GM23248 (cell line): ENCODE data around the gene CREBBP. TPM values are rescaled to one million over a fixed set of nuclear protein-coding genes. Genes with fewer than 3 reads are reported as not detected.

Experiments
- DNase-seq: peaks from one replicate; pipeline ENCODE4 v3.0.0-alpha.2; 2015
- H2AFZ ChIP-seq: fragments of 200-600 bp; sonication (generic); 2 replicates; pipeline ENCODE4 v1.6.1; 2016; ENCODE audit warnings: antibody characterized with exemption
- H3F3A ChIP-seq: fragments of 200-600 bp; sonication (generic); 2 replicates; pipeline ENCODE4 v1.6.1; 2016; ENCODE audit warnings: mild to moderate bottlenecking, antibody characterized with exemption, mixed run types; ENCODE audit not compliant: insufficient read depth
- H3K27ac ChIP-seq: fragments of 200-600 bp; sonication (generic); 2 replicates; pipeline ENCODE4 v1.5.1; 2016; ENCODE audit warnings: mild to moderate bottlenecking
- H3K27me3 ChIP-seq: fragments of 200-600 bp; sonication (generic); replicated peaks from 2 replicates; pipeline ENCODE4 v1.6.1; 2016; ENCODE audit warnings: mild to moderate bottlenecking; ENCODE audit not compliant: insufficient read depth
- H3K36me3 ChIP-seq: fragments of 200-600 bp; sonication (generic); 2 replicates; pipeline ENCODE4 v1.6.1; 2016; ENCODE audit warnings: low read depth, mild to moderate bottlenecking
- H3K4me1 ChIP-seq: fragments of 200-600 bp; sonication (generic); 2 replicates; pipeline ENCODE4 v1.6.1; 2016; ENCODE audit warnings: mild to moderate bottlenecking; ENCODE audit not compliant: insufficient read depth
- H3K4me2 ChIP-seq: fragments of 200-600 bp; sonication (generic); one replicate; pipeline ENCODE4 v1.6.1; 2016; ENCODE audit warnings: mild to moderate bottlenecking; ENCODE audit not compliant: unreplicated experiment
- H3K4me3 ChIP-seq: fragments of 200-600 bp; sonication (generic); 2 replicates; pipeline ENCODE4 v1.5.1; 2016; ENCODE audit warnings: mild to moderate bottlenecking
- H3K79me2 ChIP-seq: fragments of 200-600 bp; sonication (generic); 2 replicates; pipeline ENCODE4 v1.6.1; 2016; ENCODE audit warnings: mild to moderate bottlenecking; ENCODE audit not compliant: insufficient read depth
- H3K9ac ChIP-seq: fragments of 200-600 bp; sonication (generic); 2 replicates; pipeline ENCODE4 v1.6.1; 2016; ENCODE audit warnings: mild to moderate bottlenecking
- H3K9me2 ChIP-seq: fragments of 200-600 bp; sonication (generic); 2 replicates; pipeline ENCODE4 v1.6.1; 2016; ENCODE audit warnings: mixed run types, mild to moderate bottlenecking, moderate library complexity; ENCODE audit not compliant: insufficient read depth
- H3K9me3 ChIP-seq: fragments of 200-600 bp; sonication (generic); one replicate; pipeline ENCODE4 v1.6.1; 2017; ENCODE audit warnings: low read depth
- H4K20me1 ChIP-seq: fragments of 200-600 bp; sonication (generic); 2 replicates; pipeline ENCODE4 v1.6.0; 2016; ENCODE audit not compliant: insufficient read depth
- EZH2 ChIP-seq: fragments of 200-600 bp; sonication (generic); IDR thresholded peaks from 2 replicates; pipeline ENCODE4 v1.6.1; 2018; ENCODE audit warnings: antibody characterized with exemption, mild to moderate bottlenecking; ENCODE audit not compliant: insufficient read depth, poor library complexity, severe bottlenecking
- EZH2phosphoT487 ChIP-seq: fragments of 200-600 bp; sonication (generic); IDR thresholded peaks from 2 replicates; pipeline ENCODE4 v1.6.1; 2018; ENCODE audit warnings: antibody characterized with exemption, moderate library complexity, mild to moderate bottlenecking, low read depth; ENCODE audit not compliant: insufficient read depth
- WGBS, 2 experiments: methylation state at CpG; one replicate each; pipeline ENCODE4 v1.1.6; 2015 to 2017; ENCODE audit warnings: low lambda C conversion rate in 2 of 2, low coverage in 1 of 2; ENCODE audit errors: missing lambda C conversion rate in 2 of 2; 5-methylcytosine and 5-hydroxymethylcytosine counted together
- in situ Hi-C: fragments of 300-500 bp; cut with MboI; formaldehyde crosslinking; loops from 2 replicates; pipeline ENCODE4 v1.15.0; 2020
- polyA plus RNA-seq: library from polyadenylated mRNA; unstranded; fragments of >200 nt; fragmentation: Nextera tagmentation; extraction: Ambion mirVana; gene quantifications from 2 replicates; pipeline ENCODE4 v1.2.1, GENCODE V29; 2016
- total RNA-seq: library from RNA; depleted of rRNA; stranded (reverse); fragments of >200 nt; shearing (Covaris generic); gene quantifications from 2 replicates; pipeline ENCODE4 v1.2.3, GENCODE V29; 2014

Gene CREBBP
- total and polyA plus RNA-seq, 2 experiments from 2014 or later = 11.7 to 11.9 TPM

DNA sequence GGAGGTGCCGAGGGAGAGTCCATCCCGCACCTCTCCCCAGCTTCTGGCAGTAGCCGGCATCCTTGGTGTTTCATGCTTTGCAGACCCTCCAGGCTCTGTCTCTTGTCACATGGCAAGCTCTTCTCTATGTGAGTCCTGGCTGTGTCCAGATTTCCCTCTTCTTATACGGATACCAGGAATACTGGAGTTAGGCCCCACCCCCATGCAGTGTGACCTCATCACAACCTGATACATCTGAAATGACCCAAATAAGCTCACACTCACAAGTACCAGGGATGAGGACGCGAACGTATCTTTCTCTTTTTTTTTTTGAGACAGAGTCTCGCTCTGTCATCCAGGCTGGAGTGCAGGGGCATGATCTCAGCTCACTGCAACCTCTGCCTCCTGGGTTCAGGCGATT is 186.5 kb downstream of the CREBBP start:
- H3K4me2 ChIP-seq = no peak overlapping the region
- H3K27ac ChIP-seq = no peak overlapping the region
- H3K36me3 ChIP-seq = no peaks in the 10 kb centered on the region
- no peak for DNase-seq
- H3K9me2 ChIP-seq = no peaks in the 10 kb centered on the region
- no peaks in the 10 kb centered on the region for H3K9me3 ChIP-seq
- H3F3A ChIP-seq = 0 out of 2 replicates have a peak, but pooled peaks cover 13% of the 10 kb centered on the region
- H3K9ac ChIP-seq = no peak overlapping the region
- H2AFZ ChIP-seq = no peak overlapping the region
- no peaks in the 10 kb centered on the region for H3K27me3 ChIP-seq
- H4K20me1 ChIP-seq = no peaks in the 10 kb centered on the region
- TF ChIP-seq EZH2 (no peak), EZH2phosphoT487 (no peak)
- WGBS, 2 experiments = 86 to 91% methylated on average over 9 of the region's 9 CpGs
- H3K79me2 ChIP-seq = peaks cover 43% of the 10 kb centered on the region
- H3K4me1 ChIP-seq = peaks cover 14% of the 10 kb centered on the region
- in situ Hi-C loops = no loop called here
- H3K4me3 ChIP-seq = no peak overlapping the region

GRCh38 chr16:3691761-3692160 is 188.8 kb downstream of the CREBBP start:
- Histone ChIP-seq H3K4me3 (no peak overlapping the region), H4K20me1 (no peaks in the 10 kb centered on the region), H3K36me3 (peaks cover 11% of the 10 kb centered on the region; the same call in 1 of the 2 replicates), H3K9ac (peak overlapping the region; percentile 80), H3K27me3 (no peaks in the 10 kb centered on the region), H3K4me1 (peaks cover 14% of the 10 kb centered on the region), H3F3A (0 out of 2 replicates have a peak, but pooled peaks cover 8% of the 10 kb centered on the region), H3K79me2 (peaks cover 24% of the 10 kb centered on the region; the same call in 1 of the 2 replicates), H3K27ac (peak overlapping the region; percentile 70; the same call in 1 of the 2 replicates), H3K9me2 (no peaks in the 10 kb centered on the region), H3K9me3 (no peaks in the 10 kb centered on the region), H3K4me2 (no peak overlapping the region), H2AFZ (peak overlapping the region; percentile 93)
- peak; percentile 13 for DNase-seq
- TF ChIP-seq EZH2 = no peak
- TF ChIP-seq EZH2phosphoT487 = no peak
- in situ Hi-C loops = no loop called here
- 50 to 51% methylated on average over 11 to 12 of the region's 12 CpGs for WGBS, 2 experiments

- Histone ChIP-seq H2AFZ (peak overlapping the region; percentile 93), H3K9me3 (no peaks in the 10 kb centered on the region), H3K36me3 (peaks cover 11% of the 10 kb centered on the region; the same call in 1 of the 2 replicates), H3K79me2 (peaks cover 22% of the 10 kb centered on the region; the same call in 1 of the 2 replicates), H3K9ac (peak overlapping the region; percentile 80), H3K4me2 (peak overlapping the region; percentile 99), H3K4me3 (peak overlapping the region; percentile 68), H3K27ac (peak overlapping the region; percentile 70), H3K27me3 (no peaks in the 10 kb centered on the region), H3K4me1 (peaks cover 14% of the 10 kb centered on the region), H3K9me2 (no peaks in the 10 kb centered on the region), H3F3A (0 out of 2 replicates have a peak, but pooled peaks cover 8% of the 10 kb centered on the region), H4K20me1 (no peaks in the 10 kb centered on the region)
- WGBS, 2 experiments = 12 to 15% methylated on average over 19 of the region's 19 CpGs
- TF ChIP-seq EZH2phosphoT487 (no peak), EZH2 (no peak)
- in situ Hi-C loops = no loop called here
- DNase-seq = peak; percentile 64
Observed at GRCh38 chr16:3690980-3691720, 189.4 kb downstream of the CREBBP start.

GRCh38 chr16:3690470-3690928 is 190.0 kb downstream of the CREBBP start:
- peak; percentile 96 for DNase-seq
- no peaks in the 10 kb centered on the region for H3K9me2 ChIP-seq
- H3K79me2 ChIP-seq = peaks cover 19% of the 10 kb centered on the region; the same call in 1 of the 2 replicates
- H3K4me1 ChIP-seq = peaks cover 14% of the 10 kb centered on the region
- H3K4me3 ChIP-seq = peak overlapping the region; percentile 68
- no peaks in the 10 kb centered on the region for H4K20me1 ChIP-seq
- no peaks in the 10 kb centered on the region for H3K27me3 ChIP-seq
- peaks cover 11% of the 10 kb centered on the region; the same call in 1 of the 2 replicates for H3K36me3 ChIP-seq
- H3K9ac ChIP-seq = peak overlapping the region; percentile 80
- peak overlapping the region; percentile 70 for H3K27ac ChIP-seq
- 1 to 2% methylated on average over 18 of the region's 18 CpGs for WGBS, 2 experiments
- H2AFZ ChIP-seq = peak overlapping the region; percentile 93
- TF ChIP-seq EZH2 (no peak), EZH2phosphoT487 (no peak)
- 0 out of 2 replicates have a peak, but pooled peaks cover 8% of the 10 kb centered on the region for H3F3A ChIP-seq
- H3K9me3 ChIP-seq = no peaks in the 10 kb centered on the region
- H3K4me2 ChIP-seq = peak overlapping the region; percentile 99
- in situ Hi-C loops = no loop called here
